Liver (tissue), 9 donors: ENCODE measurements around the gene HAND2. TPM values are rescaled to one million over a fixed set of nuclear protein-coding genes. Genes with fewer than 3 reads are reported as not detected.

Experiments
- DNase-seq: peaks from one replicate; pipeline ENCODE4 v3.0.0-alpha.2; 2017; ENCODE audit warnings: low spot score
- H3K27ac ChIP-seq, 2 donors: one replicate each; pipeline ENCODE4 v1.7.0; 2013; ENCODE audit warnings: inconsistent platforms in 2 of 2, low read length in 2 of 2, control low read depth in 1 of 2, low read depth in 1 of 2, mild to moderate bottlenecking in 1 of 2
- H3K27me3 ChIP-seq, 4 donors: one replicate each; pipeline versions ENCODE4 v1.6.1 to v1.7.0; 2013; ENCODE audit warnings: low read length in 3 of 4, inconsistent platforms in 1 of 4, mild to moderate bottlenecking in 1 of 4, moderate library complexity in 1 of 4; ENCODE audit not compliant: control insufficient read depth in 4 of 4, insufficient read depth in 4 of 4
- H3K36me3 ChIP-seq, 4 donors: one replicate each; pipeline versions ENCODE4 v1.6.1 to v1.7.0; 2013; ENCODE audit warnings: low read length in 3 of 4, mild to moderate bottlenecking in 3 of 4, low read depth in 1 of 4, moderate library complexity in 1 of 4; ENCODE audit not compliant: control insufficient read depth in 4 of 4, insufficient read depth in 3 of 4
- H3K4me1 ChIP-seq, 4 donors: one replicate each; pipeline versions ENCODE4 v1.6.1 to v1.7.0; 2013; ENCODE audit warnings: low read length in 3 of 4, mild to moderate bottlenecking in 3 of 4, moderate library complexity in 1 of 4; ENCODE audit not compliant: control insufficient read depth in 4 of 4, insufficient read depth in 4 of 4
- H3K4me3 ChIP-seq, 3 donors: one replicate each; pipeline versions ENCODE4 v1.6.1 to v1.7.0; 2013; ENCODE audit warnings: low read length in 3 of 3, control low read depth in 1 of 3, low read depth in 1 of 3, mild to moderate bottlenecking in 1 of 3
- H3K9ac ChIP-seq, 2 donors: one replicate each; pipeline ENCODE4 v1.7.0; 2013; ENCODE audit warnings: low read length in 2 of 2, mild to moderate bottlenecking in 2 of 2, moderate library complexity in 2 of 2, control low read depth in 1 of 2, low read depth in 1 of 2
- H3K9me3 ChIP-seq, 4 donors: one replicate each; pipeline versions ENCODE4 v1.6.1 to v1.7.0; 2013; ENCODE audit warnings: low read length in 3 of 4; ENCODE audit not compliant: control insufficient read depth in 4 of 4
- EGR1 ChIP-seq, 2 donors: IDR thresholded peaks; 2 replicates each; pipeline ENCODE4 v1.6.1; 2016 to 2018; ENCODE audit warnings: antibody characterized with exemption in 2 of 2, low read depth in 2 of 2
- FOXA1 ChIP-seq: IDR thresholded peaks from 2 replicates; pipeline ENCODE4 v1.6.1; 2016; ENCODE audit warnings: antibody characterized with exemption
- FOXA2 ChIP-seq: IDR thresholded peaks from 2 replicates; pipeline ENCODE4 v1.6.1; 2016; ENCODE audit warnings: antibody characterized with exemption
- GABPA ChIP-seq, 2 donors: IDR thresholded peaks in 1 of 2; conservative IDR thresholded peaks in 1 of 2; 2 replicates each; pipeline ENCODE4 v1.6.1; 2016; ENCODE audit warnings: antibody characterized with exemption in 2 of 2, mild to moderate bottlenecking in 1 of 2, moderate library complexity in 1 of 2
- HNF4A ChIP-seq, 2 donors: conservative IDR thresholded peaks; 2 replicates each; pipeline ENCODE4 v1.6.1; 2016; ENCODE audit warnings: antibody characterized with exemption in 2 of 2, mild to moderate bottlenecking in 2 of 2
- HNF4G ChIP-seq: IDR thresholded peaks from 2 replicates; pipeline ENCODE4 v1.6.1; 2016; ENCODE audit warnings: antibody characterized with exemption
- JUND ChIP-seq, 2 donors: IDR thresholded peaks; 2 replicates each; pipeline ENCODE4 v1.6.1; 2016; ENCODE audit warnings: antibody characterized with exemption in 2 of 2
- NR2F2 ChIP-seq: IDR thresholded peaks from 2 replicates; pipeline ENCODE4 v1.6.1; 2016; ENCODE audit warnings: antibody characterized with exemption
- RAD21 ChIP-seq, 2 donors: IDR thresholded peaks; 2 replicates each; pipeline ENCODE4 v1.6.1; 2016; ENCODE audit warnings: antibody characterized with exemption in 2 of 2, mild to moderate bottlenecking in 2 of 2
- RXRA ChIP-seq, 2 donors: IDR thresholded peaks; 2 replicates each; pipeline ENCODE4 v1.6.1; 2017 to 2018; ENCODE audit warnings: antibody characterized with exemption in 2 of 2, mild to moderate bottlenecking in 1 of 2
- SP1 ChIP-seq: IDR thresholded peaks from 2 replicates; pipeline ENCODE4 v1.6.1; 2018; ENCODE audit warnings: antibody characterized with exemption, mild to moderate bottlenecking
- TAF1 ChIP-seq: conservative IDR thresholded peaks from 2 replicates; pipeline ENCODE4 v1.6.1; 2016; ENCODE audit warnings: antibody characterized with exemption, mild to moderate bottlenecking
- YY1 ChIP-seq: IDR thresholded peaks from 2 replicates; pipeline ENCODE4 v1.6.1; 2016; ENCODE audit warnings: antibody characterized with exemption, mild to moderate bottlenecking
- WGBS: extraction: QIAGEN DNeasy Blood & Tissue Kit; methylation state at CpG from one replicate; pipeline ENCODE4 v1.1.7; 2013; 5-methylcytosine and 5-hydroxymethylcytosine counted together
- polyA plus RNA-seq, 2 donors: library from polyadenylated mRNA; stranded (reverse) in 1 of 2; unstranded in 1 of 2; fragments of 200-250 nt in 1 of 2; fragments of >200 nt in 1 of 2; fragmentation: Nextera tagmentation in 1 of 2; extraction: Ambion mirVana in 1 of 2; gene quantifications; one replicate each; pipeline versions ENCODE4 v1.2.1 to v1.2.3, GENCODE V29; 2013 to 2015
- total RNA-seq, 2 donors: library from RNA; depleted of rRNA; stranded (reverse); fragments of >200 nt; gene quantifications; one replicate each; pipeline ENCODE4 v1.2.3, GENCODE V29; 2014
- TF ChIP-seq, protein P1 (sequence below): IDR thresholded peaks from 2 replicates; pipeline ENCODE4 v1.6.1; 2016; ENCODE audit warnings: antibody characterized with exemption
- TF ChIP-seq, protein P2 (sequence below): IDR thresholded peaks from 2 replicates; pipeline ENCODE4 v1.6.1; 2016; ENCODE audit warnings: antibody characterized with exemption, mild to moderate bottlenecking
- TF ChIP-seq, protein P3 (sequence below): IDR thresholded peaks from 2 replicates; pipeline ENCODE4 v1.6.1; 2016; ENCODE audit warnings: antibody characterized with exemption
- TF ChIP-seq, protein P4 (sequence below): fragments of 150-350 bp; IDR thresholded peaks from 2 replicates; pipeline ENCODE4 v1.5.1; 2017; ENCODE audit warnings: improper control_type of control experiment, low read depth, low read length; ENCODE audit not compliant: missing input control
- TF ChIP-seq, protein P5 (sequence below): IDR thresholded peaks from 2 replicates; pipeline ENCODE4 v1.6.1; 2016; ENCODE audit warnings: antibody characterized with exemption
- donor health status: healthy.
- donor health status: healthy.
- donor health status: healthy.
- donor health status: healthy.
- donor health status: healthy.

The HAND2 gene
- total and polyA plus RNA-seq, 4 donors, result 2.1 to 4.7 (median 3.7) TPM

DNA sequence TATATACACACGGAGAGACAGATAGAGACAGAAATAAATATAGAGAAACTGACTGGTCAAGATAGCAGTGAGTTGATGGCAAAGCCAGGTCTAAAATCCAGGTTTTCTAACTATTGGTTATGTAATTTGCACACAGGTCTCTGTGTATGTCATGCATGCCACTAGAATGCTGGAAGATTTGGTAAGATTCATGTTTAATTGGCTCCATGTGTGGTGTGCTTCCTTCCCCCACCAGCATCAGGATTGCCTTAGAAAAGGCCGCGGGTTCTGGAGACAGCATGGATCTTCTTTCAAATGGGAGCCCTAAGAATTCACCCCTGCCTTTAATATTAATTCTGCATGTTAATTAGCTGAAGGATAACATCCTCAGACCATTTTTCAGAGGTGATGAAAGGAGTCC lies 31.3 kb downstream of the HAND2 start:
- TF ChIP-seq, protein P1, sequence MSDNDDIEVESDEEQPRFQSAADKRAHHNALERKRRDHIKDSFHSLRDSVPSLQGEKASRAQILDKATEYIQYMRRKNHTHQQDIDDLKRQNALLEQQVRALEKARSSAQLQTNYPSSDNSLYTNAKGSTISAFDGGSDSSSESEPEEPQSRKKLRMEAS, result no peak
- TF ChIP-seq, protein P2, sequence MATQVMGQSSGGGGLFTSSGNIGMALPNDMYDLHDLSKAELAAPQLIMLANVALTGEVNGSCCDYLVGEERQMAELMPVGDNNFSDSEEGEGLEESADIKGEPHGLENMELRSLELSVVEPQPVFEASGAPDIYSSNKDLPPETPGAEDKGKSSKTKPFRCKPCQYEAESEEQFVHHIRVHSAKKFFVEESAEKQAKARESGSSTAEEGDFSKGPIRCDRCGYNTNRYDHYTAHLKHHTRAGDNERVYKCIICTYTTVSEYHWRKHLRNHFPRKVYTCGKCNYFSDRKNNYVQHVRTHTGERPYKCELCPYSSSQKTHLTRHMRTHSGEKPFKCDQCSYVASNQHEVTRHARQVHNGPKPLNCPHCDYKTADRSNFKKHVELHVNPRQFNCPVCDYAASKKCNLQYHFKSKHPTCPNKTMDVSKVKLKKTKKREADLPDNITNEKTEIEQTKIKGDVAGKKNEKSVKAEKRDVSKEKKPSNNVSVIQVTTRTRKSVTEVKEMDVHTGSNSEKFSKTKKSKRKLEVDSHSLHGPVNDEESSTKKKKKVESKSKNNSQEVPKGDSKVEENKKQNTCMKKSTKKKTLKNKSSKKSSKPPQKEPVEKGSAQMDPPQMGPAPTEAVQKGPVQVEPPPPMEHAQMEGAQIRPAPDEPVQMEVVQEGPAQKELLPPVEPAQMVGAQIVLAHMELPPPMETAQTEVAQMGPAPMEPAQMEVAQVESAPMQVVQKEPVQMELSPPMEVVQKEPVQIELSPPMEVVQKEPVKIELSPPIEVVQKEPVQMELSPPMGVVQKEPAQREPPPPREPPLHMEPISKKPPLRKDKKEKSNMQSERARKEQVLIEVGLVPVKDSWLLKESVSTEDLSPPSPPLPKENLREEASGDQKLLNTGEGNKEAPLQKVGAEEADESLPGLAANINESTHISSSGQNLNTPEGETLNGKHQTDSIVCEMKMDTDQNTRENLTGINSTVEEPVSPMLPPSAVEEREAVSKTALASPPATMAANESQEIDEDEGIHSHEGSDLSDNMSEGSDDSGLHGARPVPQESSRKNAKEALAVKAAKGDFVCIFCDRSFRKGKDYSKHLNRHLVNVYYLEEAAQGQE, result no peak
- TF ChIP-seq SP1, result no peak
- TF ChIP-seq, protein P3, sequence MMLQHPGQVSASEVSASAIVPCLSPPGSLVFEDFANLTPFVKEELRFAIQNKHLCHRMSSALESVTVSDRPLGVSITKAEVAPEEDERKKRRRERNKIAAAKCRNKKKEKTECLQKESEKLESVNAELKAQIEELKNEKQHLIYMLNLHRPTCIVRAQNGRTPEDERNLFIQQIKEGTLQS, result no peak
- no peak for TF ChIP-seq RXRA (IDR thresholded peaks at IDR 0.05)
- no peak for TF ChIP-seq FOXA1
- TF ChIP-seq NR2F2, result no peak
- TF ChIP-seq, protein P4, sequence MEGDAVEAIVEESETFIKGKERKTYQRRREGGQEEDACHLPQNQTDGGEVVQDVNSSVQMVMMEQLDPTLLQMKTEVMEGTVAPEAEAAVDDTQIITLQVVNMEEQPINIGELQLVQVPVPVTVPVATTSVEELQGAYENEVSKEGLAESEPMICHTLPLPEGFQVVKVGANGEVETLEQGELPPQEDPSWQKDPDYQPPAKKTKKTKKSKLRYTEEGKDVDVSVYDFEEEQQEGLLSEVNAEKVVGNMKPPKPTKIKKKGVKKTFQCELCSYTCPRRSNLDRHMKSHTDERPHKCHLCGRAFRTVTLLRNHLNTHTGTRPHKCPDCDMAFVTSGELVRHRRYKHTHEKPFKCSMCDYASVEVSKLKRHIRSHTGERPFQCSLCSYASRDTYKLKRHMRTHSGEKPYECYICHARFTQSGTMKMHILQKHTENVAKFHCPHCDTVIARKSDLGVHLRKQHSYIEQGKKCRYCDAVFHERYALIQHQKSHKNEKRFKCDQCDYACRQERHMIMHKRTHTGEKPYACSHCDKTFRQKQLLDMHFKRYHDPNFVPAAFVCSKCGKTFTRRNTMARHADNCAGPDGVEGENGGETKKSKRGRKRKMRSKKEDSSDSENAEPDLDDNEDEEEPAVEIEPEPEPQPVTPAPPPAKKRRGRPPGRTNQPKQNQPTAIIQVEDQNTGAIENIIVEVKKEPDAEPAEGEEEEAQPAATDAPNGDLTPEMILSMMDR, result no peak
- TF ChIP-seq EGR1 (IDR thresholded peaks at IDR 0.05; ENCODE audit: low read depth in 2 of 2), result no peak
- TF ChIP-seq FOXA2, result no peak
- TF ChIP-seq, protein P5, sequence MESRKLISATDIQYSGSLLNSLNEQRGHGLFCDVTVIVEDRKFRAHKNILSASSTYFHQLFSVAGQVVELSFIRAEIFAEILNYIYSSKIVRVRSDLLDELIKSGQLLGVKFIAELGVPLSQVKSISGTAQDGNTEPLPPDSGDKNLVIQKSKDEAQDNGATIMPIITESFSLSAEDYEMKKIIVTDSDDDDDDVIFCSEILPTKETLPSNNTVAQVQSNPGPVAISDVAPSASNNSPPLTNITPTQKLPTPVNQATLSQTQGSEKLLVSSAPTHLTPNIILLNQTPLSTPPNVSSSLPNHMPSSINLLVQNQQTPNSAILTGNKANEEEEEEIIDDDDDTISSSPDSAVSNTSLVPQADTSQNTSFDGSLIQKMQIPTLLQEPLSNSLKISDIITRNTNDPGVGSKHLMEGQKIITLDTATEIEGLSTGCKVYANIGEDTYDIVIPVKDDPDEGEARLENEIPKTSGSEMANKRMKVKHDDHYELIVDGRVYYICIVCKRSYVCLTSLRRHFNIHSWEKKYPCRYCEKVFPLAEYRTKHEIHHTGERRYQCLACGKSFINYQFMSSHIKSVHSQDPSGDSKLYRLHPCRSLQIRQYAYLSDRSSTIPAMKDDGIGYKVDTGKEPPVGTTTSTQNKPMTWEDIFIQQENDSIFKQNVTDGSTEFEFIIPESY, result no peak
- TF ChIP-seq YY1, result no peak
- TF ChIP-seq TAF1, result no peak
- no peak for TF ChIP-seq GABPA (IDR thresholded peaks at IDR 0.05 in 1 of 2, conservative IDR thresholded peaks at IDR 0.05 in 1 of 2)
- no peak for TF ChIP-seq RAD21 (IDR thresholded peaks at IDR 0.05)
- TF ChIP-seq JUND (IDR thresholded peaks at IDR 0.05), result no peak
- TF ChIP-seq HNF4G, result no peak
- Histone ChIP-seq H3K4me3 (no peak overlapping the region), H3K27me3 (peaks cover 0 to 21% (median 7%) of the 10 kb centered on the region in 4 donors), H3K36me3 (no peaks in the 10 kb centered on the region), H3K27ac (no peak overlapping the region), H3K4me1 (peaks cover 0 to 12% (median 9%) of the 10 kb centered on the region in 4 donors), H3K9ac (no peak overlapping the region), H3K9me3 (peaks cover 0 to 8% (median 2%) of the 10 kb centered on the region in 4 donors)
- WGBS, result 78% methylated on average over 3 of the region's 3 CpGs
- no peak for DNase-seq

DNA sequence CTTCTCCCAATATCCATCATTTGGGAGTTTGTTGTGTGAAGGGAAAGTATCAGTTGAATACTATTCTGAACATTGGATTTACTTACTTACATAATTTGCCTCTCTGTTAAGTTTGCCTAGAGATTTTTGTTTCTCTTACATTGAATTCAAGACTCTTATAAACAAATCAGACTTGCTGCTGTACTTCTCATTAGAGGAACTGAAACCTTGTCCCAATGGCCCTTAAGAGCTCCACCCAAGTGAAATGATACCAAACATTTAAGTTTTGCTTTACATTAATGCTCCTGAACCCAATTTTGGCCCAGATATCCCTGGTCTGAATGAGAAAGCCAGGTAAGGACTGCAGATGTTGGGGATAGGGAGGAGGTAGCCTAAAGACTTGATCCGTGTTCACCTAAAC lies 32.0 kb downstream of the HAND2 start:
- no peak overlapping the region for H3K27ac ChIP-seq
- H3K4me3 ChIP-seq, result no peak overlapping the region
- no peak for DNase-seq
- no peaks in the 10 kb centered on the region for H3K36me3 ChIP-seq
- WGBS, result 87% methylated on average over 1 of the region's 1 CpG
- TF ChIP-seq HNF4A (conservative IDR thresholded peaks at IDR 0.05), result no peak
- no peak for TF ChIP-seq TAF1
- TF ChIP-seq, protein P2, result no peak
- TF ChIP-seq HNF4G, result no peak
- TF ChIP-seq YY1, result no peak
- no peak for TF ChIP-seq EGR1 (IDR thresholded peaks at IDR 0.05; ENCODE audit: low read depth in 2 of 2)
- TF ChIP-seq FOXA2, result no peak
- TF ChIP-seq RAD21 (IDR thresholded peaks at IDR 0.05), result no peak
- no peak for TF ChIP-seq SP1
- H3K9me3 ChIP-seq, result peaks cover 0 to 8% (median 2%) of the 10 kb centered on the region in 4 donors
- peaks cover 0 to 12% (median 9%) of the 10 kb centered on the region in 4 donors for H3K4me1 ChIP-seq
- H3K9ac ChIP-seq, result no peak overlapping the region
- peaks cover 0 to 13% (median 6%) of the 10 kb centered on the region in 4 donors for H3K27me3 ChIP-seq
